Spleen (tissue), 7 donors: ENCODE results near the gene FAM180B.

Experiments
- POLR2A ChIP-seq, 3 donors: fragments of 450-650 bp; IDR thresholded peaks; one replicate each; pipeline ENCODE4 v1.5.1; 2017; ENCODE audit warnings: antibody characterized with exemption in 3 of 3, mild to moderate bottlenecking in 1 of 3
- POLR2AphosphoS5 ChIP-seq, 3 donors: sonication (generic); formaldehyde crosslinking; IDR thresholded peaks; one replicate each; pipeline ENCODE4 v1.5.1; 2017; ENCODE audit warnings: antibody characterized with exemption in 3 of 3
- TF ChIP-seq, protein P1 (sequence below), 11 experiments: fragments of 200-600 bp in 7 of 11; fragments of 450-650 bp in 4 of 11; sonication (generic) in 4 of 11; IDR thresholded peaks in 8 of 11; conservative IDR thresholded peaks in 3 of 11; 1 replicate in 7 of 11; 2 replicates in 4 of 11; pipeline versions ENCODE4 v1.4.0 to v1.8.0; 2016 to 2021; ENCODE audit warnings: antibody characterized with exemption in 11 of 11, inconsistent platforms in 4 of 11, mild to moderate bottlenecking in 1 of 11
- donor health status: DM: no; HTN: no; CAD: no; lungs with moderate emphysema.
- donor health status: DM: no; HTN: no; CAD: no.
- donor health status: DM: no; HTN: no; CAD: no.

DNA sequence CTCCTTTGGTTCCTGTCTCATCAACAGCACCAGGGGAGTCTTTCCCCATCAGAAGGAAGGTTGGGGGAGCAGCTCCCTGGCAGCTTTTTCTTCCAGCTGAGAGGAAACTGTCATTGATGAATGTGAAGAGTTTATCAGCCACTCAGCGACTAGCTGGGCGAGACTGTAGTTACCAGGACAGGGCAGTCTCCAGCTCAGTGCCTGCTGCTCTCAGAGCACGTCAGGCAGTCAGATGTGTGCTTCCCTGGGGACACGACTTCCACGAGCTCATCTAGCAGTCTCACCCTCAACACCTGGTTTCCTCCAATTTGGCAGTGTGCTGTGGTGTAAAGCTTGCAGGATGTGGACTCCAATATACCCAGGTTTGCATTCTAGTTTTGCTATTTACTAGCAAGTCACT, 20.3 kb downstream of the FAM180B start:
- TF ChIP-seq, protein P1, sequence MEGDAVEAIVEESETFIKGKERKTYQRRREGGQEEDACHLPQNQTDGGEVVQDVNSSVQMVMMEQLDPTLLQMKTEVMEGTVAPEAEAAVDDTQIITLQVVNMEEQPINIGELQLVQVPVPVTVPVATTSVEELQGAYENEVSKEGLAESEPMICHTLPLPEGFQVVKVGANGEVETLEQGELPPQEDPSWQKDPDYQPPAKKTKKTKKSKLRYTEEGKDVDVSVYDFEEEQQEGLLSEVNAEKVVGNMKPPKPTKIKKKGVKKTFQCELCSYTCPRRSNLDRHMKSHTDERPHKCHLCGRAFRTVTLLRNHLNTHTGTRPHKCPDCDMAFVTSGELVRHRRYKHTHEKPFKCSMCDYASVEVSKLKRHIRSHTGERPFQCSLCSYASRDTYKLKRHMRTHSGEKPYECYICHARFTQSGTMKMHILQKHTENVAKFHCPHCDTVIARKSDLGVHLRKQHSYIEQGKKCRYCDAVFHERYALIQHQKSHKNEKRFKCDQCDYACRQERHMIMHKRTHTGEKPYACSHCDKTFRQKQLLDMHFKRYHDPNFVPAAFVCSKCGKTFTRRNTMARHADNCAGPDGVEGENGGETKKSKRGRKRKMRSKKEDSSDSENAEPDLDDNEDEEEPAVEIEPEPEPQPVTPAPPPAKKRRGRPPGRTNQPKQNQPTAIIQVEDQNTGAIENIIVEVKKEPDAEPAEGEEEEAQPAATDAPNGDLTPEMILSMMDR (IDR thresholded peaks at IDR 0.05 in 8 of 11, conservative IDR thresholded peaks at IDR 0.05 in 3 of 11), result no peak
- TF ChIP-seq POLR2A (IDR thresholded peaks at IDR 0.05) (no peak), POLR2AphosphoS5 (IDR thresholded peaks at IDR 0.05) (no peak)
